RWPE1 (cell line): ENCODE results near the gene KRT26.

Source experiments
- CTCF ChIA-PET: fragments of 350-600 bp; sonication (Branson Sonifier 250); formaldehyde crosslinking; extraction: SDS; loops from one replicate; lab custom pipeline; 2021; lab: Yijun Ruan, JAX
- POLR2A ChIA-PET: fragments of 400-600 bp; formaldehyde crosslinking; extraction: SDS; loops from one replicate; lab custom pipeline; 2020; ENCODE audit warnings: antibody characterized with exemption; ENCODE audit not compliant: low non-redundant PET; lab: Yijun Ruan, JAX
- DNase-seq: peaks from one replicate; pipeline ENCODE4 v3.0.0; 2012; ENCODE audit warnings: low spot score
- H3K27ac ChIP-seq: fragments of 450-650 bp; 2 replicates; pipeline ENCODE4 v1.5.1; 2017
- TF ChIP-seq, protein P1 (sequence below): fragments of 450-650 bp; conservative IDR thresholded peaks from 2 replicates; pipeline ENCODE4 v1.5.1; 2017; ENCODE audit warnings: low read depth, mild to moderate bottlenecking

The KRT26 gene

DNA sequence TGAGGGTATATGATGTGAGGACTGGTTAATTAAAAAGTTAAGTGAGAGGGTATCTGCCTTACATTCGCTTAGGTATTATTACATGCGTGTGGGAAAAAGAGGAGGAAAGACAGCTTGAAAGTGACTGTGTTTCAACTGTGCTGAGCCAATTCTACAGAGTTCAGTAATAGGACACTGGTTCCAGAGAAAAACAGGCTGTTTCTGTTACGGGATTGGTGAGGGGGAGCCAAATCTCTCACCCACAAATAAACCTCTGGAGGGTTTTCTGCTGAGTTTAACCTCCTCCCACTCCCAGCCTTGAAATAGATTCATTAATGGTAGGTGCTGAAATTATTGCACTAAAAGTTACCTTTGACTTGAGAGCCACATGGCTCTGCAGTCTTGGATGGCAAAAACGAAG is 3.9 kb upstream of the KRT26 start:
- ChIA-PET CTCF (no interaction called here), POLR2A (no interaction called here)
- TF ChIP-seq, protein P1, sequence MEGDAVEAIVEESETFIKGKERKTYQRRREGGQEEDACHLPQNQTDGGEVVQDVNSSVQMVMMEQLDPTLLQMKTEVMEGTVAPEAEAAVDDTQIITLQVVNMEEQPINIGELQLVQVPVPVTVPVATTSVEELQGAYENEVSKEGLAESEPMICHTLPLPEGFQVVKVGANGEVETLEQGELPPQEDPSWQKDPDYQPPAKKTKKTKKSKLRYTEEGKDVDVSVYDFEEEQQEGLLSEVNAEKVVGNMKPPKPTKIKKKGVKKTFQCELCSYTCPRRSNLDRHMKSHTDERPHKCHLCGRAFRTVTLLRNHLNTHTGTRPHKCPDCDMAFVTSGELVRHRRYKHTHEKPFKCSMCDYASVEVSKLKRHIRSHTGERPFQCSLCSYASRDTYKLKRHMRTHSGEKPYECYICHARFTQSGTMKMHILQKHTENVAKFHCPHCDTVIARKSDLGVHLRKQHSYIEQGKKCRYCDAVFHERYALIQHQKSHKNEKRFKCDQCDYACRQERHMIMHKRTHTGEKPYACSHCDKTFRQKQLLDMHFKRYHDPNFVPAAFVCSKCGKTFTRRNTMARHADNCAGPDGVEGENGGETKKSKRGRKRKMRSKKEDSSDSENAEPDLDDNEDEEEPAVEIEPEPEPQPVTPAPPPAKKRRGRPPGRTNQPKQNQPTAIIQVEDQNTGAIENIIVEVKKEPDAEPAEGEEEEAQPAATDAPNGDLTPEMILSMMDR, result no peak
- H3K27ac ChIP-seq, result no peak overlapping the region
- DNase-seq, result no peak

DNA sequence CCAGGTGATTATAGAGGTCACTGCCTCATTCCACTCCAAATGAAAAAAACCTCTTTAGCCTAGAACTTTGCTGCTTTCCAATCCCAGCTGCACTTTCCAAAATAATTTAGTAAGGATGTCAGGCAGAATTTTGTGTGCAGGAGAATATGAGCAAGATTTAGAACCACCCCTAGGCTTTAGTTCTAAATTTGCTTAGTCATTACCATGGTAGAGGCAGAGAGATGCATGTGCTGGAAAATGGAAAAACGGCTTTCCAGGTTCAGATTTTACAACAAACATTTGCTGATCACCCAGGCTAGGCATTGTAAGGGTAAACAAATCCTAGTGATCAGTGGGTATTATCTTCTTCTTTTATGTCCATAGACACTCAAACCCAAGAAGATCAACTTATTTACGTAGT is 6.3 kb downstream of the KRT26 start:
- TF ChIP-seq, protein P1, result no peak
- DNase-seq, result no peak
- ChIA-PET POLR2A (no interaction called here), CTCF (no interaction called here)
- no peak overlapping the region for H3K27ac ChIP-seq

DNA sequence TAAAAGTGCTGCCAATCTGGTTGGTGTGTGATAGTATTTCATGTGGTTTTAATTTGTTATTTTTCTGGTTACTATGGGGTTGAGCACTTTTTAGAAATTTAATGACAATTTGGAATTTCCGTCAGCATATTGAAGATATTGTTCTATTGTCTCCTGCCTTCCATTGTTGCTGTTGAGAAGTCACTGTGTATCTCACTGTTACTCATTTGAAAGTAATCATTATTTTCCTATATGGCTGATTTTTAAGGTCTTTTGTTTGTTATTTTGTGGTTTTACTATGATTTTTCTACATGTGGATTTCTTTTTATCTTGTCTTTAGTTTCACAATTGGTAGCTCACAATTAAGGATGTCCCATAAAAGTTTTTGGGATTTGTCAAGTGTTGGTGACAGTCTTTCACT is 8.2 kb downstream of the KRT26 start:
- POLR2A ChIA-PET, result no interaction called here
- CTCF ChIA-PET, result interaction anchor here (0.6 kb wide), 1 partner anchor 196 kb away, joined by 4 read pairs; no protein-coding TSS in a partner anchor
- H3K27ac ChIP-seq, result no peak overlapping the region
- TF ChIP-seq, protein P1, result no peak
- DNase-seq, result no peak

DNA sequence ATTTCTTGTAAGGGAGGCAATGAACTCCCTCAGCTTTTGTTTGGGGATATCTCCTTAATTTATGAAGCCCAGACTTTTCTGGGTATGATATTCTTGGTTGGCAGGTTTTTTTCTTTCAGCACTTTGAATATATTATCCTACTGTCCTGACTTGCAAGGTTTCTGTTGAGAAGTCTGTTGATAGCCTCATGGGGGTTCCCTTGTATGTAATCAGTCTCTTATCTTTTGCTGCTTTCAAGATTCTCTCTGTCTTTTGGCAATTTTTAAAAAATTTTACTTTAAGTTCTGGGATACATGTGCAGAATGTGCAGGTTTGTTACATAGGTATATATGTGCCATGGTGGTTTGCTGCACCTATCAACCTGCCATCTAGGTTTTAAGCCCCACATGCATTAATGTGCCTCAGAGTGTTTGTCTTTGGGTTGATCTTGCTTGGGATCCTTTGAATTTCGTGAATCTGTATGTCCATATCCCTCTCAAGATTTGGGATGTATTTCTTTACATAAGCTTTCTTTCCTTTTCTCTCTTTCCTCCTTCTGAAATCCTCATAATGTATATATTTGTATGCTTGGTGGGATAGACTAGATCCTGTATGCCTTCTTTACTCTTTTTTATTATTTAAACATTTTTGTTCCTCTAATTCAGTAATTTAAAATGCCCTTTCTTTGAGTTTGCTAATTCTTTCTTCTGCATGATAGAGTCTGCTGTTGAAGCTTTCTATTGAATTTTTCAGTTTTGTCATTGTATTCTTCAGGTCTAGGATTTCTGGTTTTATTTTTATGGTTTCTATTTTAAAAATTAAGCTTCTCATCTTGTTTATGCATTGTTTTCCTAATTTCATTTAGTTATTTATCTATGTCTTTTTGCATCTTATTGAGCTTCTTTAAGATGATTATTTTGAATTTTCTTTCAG is 11.6 kb downstream of the KRT26 start:
- no peak overlapping the region for H3K27ac ChIP-seq
- ChIA-PET POLR2A (no interaction called here), CTCF (interaction anchor here (0.6 to 0.7 kb wide), 2 partner anchors 19 to 127 kb away, joined by 3 read pairs; no protein-coding TSS in a partner anchor)
- DNase-seq, result no peak
- TF ChIP-seq, protein P1, result no peak

DNA sequence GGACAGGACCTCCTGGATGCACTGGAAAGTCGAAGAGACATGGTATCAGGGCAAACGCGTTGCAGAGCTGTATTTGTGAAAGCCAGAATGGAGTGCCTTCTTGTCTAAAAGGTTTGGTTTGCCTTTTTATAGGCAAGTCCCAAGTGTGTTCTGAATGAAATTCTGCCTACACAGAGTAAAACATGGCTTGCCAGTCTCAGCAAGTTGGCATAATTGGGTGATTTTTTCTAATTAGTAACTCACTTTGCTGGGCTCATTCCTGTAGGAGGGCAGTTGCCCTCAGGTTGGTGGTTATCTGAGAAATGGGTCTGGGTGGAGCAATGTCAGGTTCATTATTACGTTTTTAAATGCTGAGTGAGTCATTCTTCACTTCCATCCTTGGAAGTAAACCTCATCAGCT is 16.8 kb downstream of the KRT26 start, which contains the start of gene KRT25:
TSS of gene KRT25 (minus strand) at position 101 of the 400 bp plus-strand sequence. CDS start at position 41, 60 bp downstream.
- TF ChIP-seq, protein P1, result no peak
- CTCF ChIA-PET, result no interaction called here
- H3K27ac ChIP-seq, result no peak within 1 kb of the TSS
- POLR2A ChIA-PET, result no interaction called here
- no peak for DNase-seq

DNA sequence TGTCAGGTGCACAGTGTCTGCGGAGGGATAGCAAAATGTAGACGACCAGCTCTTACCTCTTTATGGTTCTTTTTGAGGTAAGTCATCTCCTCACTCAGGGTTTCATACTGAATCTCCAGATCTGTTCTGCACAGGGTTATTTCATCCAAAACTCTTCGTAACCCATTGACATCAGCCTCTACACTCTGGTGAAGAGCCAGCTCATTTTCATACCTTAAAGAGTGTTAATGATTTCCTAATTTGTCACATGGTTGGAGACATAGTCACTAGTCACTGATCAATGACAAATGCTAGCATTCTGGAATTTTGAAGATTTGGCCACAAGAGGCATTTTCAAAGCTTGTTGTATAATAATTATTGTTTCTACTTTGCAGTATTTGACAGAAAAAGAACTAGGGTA is 18.2 kb downstream of the KRT26 start:
- CTCF ChIA-PET, result no interaction called here
- TF ChIP-seq, protein P1, result no peak
- DNase-seq, result no peak
- H3K27ac ChIP-seq, result no peak overlapping the region
- POLR2A ChIA-PET, result no interaction called here
